Adrenal gland (tissue), 12 donors: Measurements from ENCODE around the gene SIRT3. TPM values are rescaled to one million over a fixed set of nuclear protein-coding genes. Genes with fewer than 3 reads are reported as not detected.
"Not testable (repeated sequence)": the region's sequence is repeated elsewhere in the genome, so short reads cannot be mapped to it uniquely, and the experiment has no call there.

Source experiments
- DNase-seq, 7 donors: peaks; one replicate each; pipeline ENCODE4 v3.0.0-alpha.2; 2019 to 2020
- H3K27ac ChIP-seq, 5 donors: fragments of 200-600 bp; sonication (generic) in 4 of 5; 1 replicate in 3 of 5; 2 replicates in 2 of 5; pipeline versions ENCODE4 v1.5.1 to v1.8.0; 2016 to 2020; ENCODE audit warnings: mild to moderate bottlenecking in 1 of 5
- H3K27me3 ChIP-seq: fragments of 200-600 bp; 2 replicates; pipeline ENCODE4 v1.8.0; 2021
- H3K36me3 ChIP-seq, 2 donors: fragments of 200-600 bp; replicated peaks in 1 of 2; 1 replicate in 1 of 2; 2 replicates in 1 of 2; pipeline versions ENCODE4 v1.5.1 to v1.8.0; 2018 to 2022
- H3K4me1 ChIP-seq, 2 donors: fragments of 200-600 bp; replicated peaks in 1 of 2; 1 replicate in 1 of 2; 2 replicates in 1 of 2; pipeline versions ENCODE4 v1.5.1 to v1.8.0; 2018 to 2021
- H3K4me3 ChIP-seq, 4 donors: fragments of 200-600 bp; sonication (generic) in 3 of 4; one replicate each; pipeline ENCODE4 v1.5.1; 2016 to 2018
- H3K9me3 ChIP-seq, 3 donors: fragments of 200-600 bp; sonication (generic) in 1 of 3; replicated peaks in 1 of 3; 1 replicate in 2 of 3; 2 replicates in 1 of 3; pipeline versions ENCODE4 v1.5.1 to v1.8.0; 2016 to 2021
- CTCF ChIP-seq, 6 experiments: fragments of 450-650 bp in 4 of 6; fragments of 200-600 bp in 2 of 6; sonication (generic) in 1 of 6; IDR thresholded peaks; 1 replicate in 5 of 6; 2 replicates in 1 of 6; pipeline versions ENCODE4 v1.5.1 to v1.8.0; 2016 to 2021; ENCODE audit warnings: antibody characterized with exemption in 6 of 6, mild to moderate bottlenecking in 2 of 6, moderate library complexity in 1 of 6
- WGBS, 4 donors: extraction: QIAGEN DNeasy Blood & Tissue Kit in 2 of 4; methylation state at CpG; one replicate each; pipeline versions ENCODE4 v1.1.5 to v1.1.7; 2013 to 2017; 5-methylcytosine and 5-hydroxymethylcytosine counted together
- intact Hi-C, 2 donors: fragments of 100-400 bp; cut with DNase I; formaldehyde crosslinking; loops; one replicate each; pipeline versions ENCODE4 v1.14.1 to v1.15.0; 2022 to 2023
- polyA plus RNA-seq, 3 donors: library from polyadenylated mRNA; stranded (reverse); fragments of 200-250 nt in 2 of 3; fragments of 350-450 nt in 1 of 3; fragmentation: Illumina TruSeq in 1 of 3; extraction: RNeasy Lipid Tissue Mini Kit (QIAGEN cat#74804) in 1 of 3; gene quantifications; one replicate each; pipeline ENCODE4 v1.2.3, GENCODE V29; 2013 to 2014
- total RNA-seq, 9 donors: library from RNA; depleted of rRNA in 4 of 9; stranded (reverse); fragments of >200 nt in 4 of 9; fragments of 120-200 nt in 1 of 9; fragmentation: NEBNext Ultra II Directional in 1 of 9; extraction: Animal tissue kit (Norgen Biotek cat#: 25700) in 1 of 9; gene quantifications; one replicate each; pipeline versions ENCODE4 v1.1.0 to v1.2.4, GENCODE V29; 2013 to 2023
- donor health status: healthy with polysubstance abuse.
- donor health status: Bipolar disorder and iron deficiency.
- donor health status: DM: yes; HTN: yes; CAD: no.
- donor health status: DM: no; HTN: no; CAD: no.
- donor health status: DM: no; HTN: no; CAD: no.
- donor health status: DM: yes; HTN: yes; CAD: no.

SIRT3 gene
- total and polyA plus RNA-seq, 12 donors: 13.8 to 30.6 (median 23.7) TPM

- TF ChIP-seq CTCF (IDR thresholded peaks at IDR 0.05): peak in 1 of 6 experiments; percentile 39
- intact Hi-C loops, H3K27ac ChIP-seq, H3K36me3 ChIP-seq, H3K27me3 ChIP-seq, H3K4me1 ChIP-seq, H3K4me3 ChIP-seq, H3K9me3 ChIP-seq, DNase-seq: not testable (repeated sequence)
- WGBS, 4 donors: 0% methylated on average over 1 of the region's 13 CpGs; no CpG with 5 or more reads in 1 of the 4 donors
Observed at GRCh38 chr11:180242-180641, 55.9 kb downstream of the SIRT3 start.

Other genes starting within 250 kb of the SIRT3 start
- not detected for gene SCGB1C1, start 43.3 kb downstream of the SIRT3 start, total RNA-seq
- gene SCGB1C1, start 43.3 kb downstream of the SIRT3 start, polyA plus RNA-seq: not detected
- 10 to 100 TPM; 16.2 to 89.7 (median 50.8) TPM for gene BET1L, start 28.9 kb downstream of the SIRT3 start, total RNA-seq
- gene BET1L, start 28.9 kb downstream of the SIRT3 start, polyA plus RNA-seq: 10 to 100 TPM; 23.6 to 76.3 (median 26.9) TPM
- 100 to 1,000 TPM in 1 of 9 donors, 10 to 100 TPM in 8; 66.7 to 105 (median 82.0) TPM for gene RIC8A, start 28.6 kb downstream of the SIRT3 start, total RNA-seq
- gene RIC8A, start 28.6 kb downstream of the SIRT3 start, polyA plus RNA-seq: 10 to 100 TPM; 60.9 to 83.6 (median 64.5) TPM
- gene PSMD13, start 634 bp upstream of the SIRT3 start, total RNA-seq: 100 to 1,000 TPM in 2 of 9 donors, 10 to 100 TPM in 7; 62.2 to 165 (median 86.4) TPM
- gene PSMD13, start 634 bp upstream of the SIRT3 start, polyA plus RNA-seq: 100 to 1,000 TPM; 113 to 174 (median 146) TPM
- under 1 TPM in 6 of 9 donors, not detected in 3; 0.14 to 0.69 (median 0.24) TPM for gene NLRP6, start 42.1 kb upstream of the SIRT3 start, total RNA-seq
- under 1 TPM in 1 of 3 donors, not detected in 2; 0.16 TPM for gene NLRP6, start 42.1 kb upstream of the SIRT3 start, polyA plus RNA-seq
- 1 to 10 TPM; 1.2 to 9.8 (median 7.1) TPM for gene PGGHG, start 52.8 kb upstream of the SIRT3 start, total RNA-seq
- 10 to 100 TPM in 2 of 3 donors, under 1 TPM in 1; 0.55 to 77.2 (median 29.4) TPM for gene PGGHG, start 52.8 kb upstream of the SIRT3 start, polyA plus RNA-seq
- gene IFITM5, start 63.2 kb upstream of the SIRT3 start, total RNA-seq: not detected
- gene IFITM5, start 63.2 kb upstream of the SIRT3 start, polyA plus RNA-seq: not detected
- gene IFITM2, start 71.5 kb upstream of the SIRT3 start, total RNA-seq: 100 to 1,000 TPM in 7 of 9 donors, 10 to 100 TPM in 2; 30.7 to 269 (median 155) TPM
- 100 to 1,000 TPM; 290 to 835 (median 443) TPM for gene IFITM2, start 71.5 kb upstream of the SIRT3 start, polyA plus RNA-seq
- 100 to 1,000 TPM in 3 of 9 donors, 10 to 100 TPM in 6; 12.1 to 238 (median 84.5) TPM for gene IFITM1, start 77.7 kb upstream of the SIRT3 start, total RNA-seq
- gene IFITM1, start 77.7 kb upstream of the SIRT3 start, polyA plus RNA-seq: 100 to 1,000 TPM in 2 of 3 donors, 10 to 100 TPM in 1; 84.6 to 360 (median 139) TPM
- gene IFITM3, start 84.5 kb upstream of the SIRT3 start, total RNA-seq: 100 to 1,000 TPM in 8 of 9 donors, 10 to 100 TPM in 1; 80.5 to 946 (median 291) TPM
- 1,000 to 10,000 TPM in 1 of 3 donors, 100 to 1,000 TPM in 2; 454 to 1,592 (median 502) TPM for gene IFITM3, start 84.5 kb upstream of the SIRT3 start, polyA plus RNA-seq
- 1 to 10 TPM in 4 of 9 donors, under 1 TPM in 3, not detected in 2; 0.29 to 4.6 (median 1.1) TPM for gene B4GALNT4, start 133.2 kb upstream of the SIRT3 start, total RNA-seq
- gene B4GALNT4, start 133.2 kb upstream of the SIRT3 start, polyA plus RNA-seq: 10 to 100 TPM in 1 of 3 donors, 1 to 10 TPM in 1, under 1 TPM in 1; 0.15 to 30.3 (median 9.1) TPM
- under 1 TPM in 3 of 9 donors, not detected in 6; 0.45 to 0.65 (median 0.65) TPM for gene PKP3, start 157.9 kb upstream of the SIRT3 start, total RNA-seq
- gene PKP3, start 157.9 kb upstream of the SIRT3 start, polyA plus RNA-seq: under 1 TPM in 1 of 3 donors, not detected in 2; 0.37 TPM
- gene SIGIRR, start 178.7 kb upstream of the SIRT3 start, total RNA-seq: 10 to 100 TPM in 7 of 9 donors, 1 to 10 TPM in 2; 5.7 to 70.0 (median 21.1) TPM
- 100 to 1,000 TPM in 1 of 3 donors, 10 to 100 TPM in 1, 1 to 10 TPM in 1; 2.7 to 111 (median 80.4) TPM for gene SIGIRR, start 178.7 kb upstream of the SIRT3 start, polyA plus RNA-seq
- gene ANO9, start 205.7 kb upstream of the SIRT3 start, total RNA-seq: 1 to 10 TPM in 1 of 9 donors, under 1 TPM in 3, not detected in 5; 0.52 to 2.2 (median 0.79) TPM
- 1 to 10 TPM in 2 of 3 donors, under 1 TPM in 1; 0.07 to 2.9 (median 1.2) TPM for gene ANO9, start 205.7 kb upstream of the SIRT3 start, polyA plus RNA-seq
- gene PTDSS2, start 213.9 kb upstream of the SIRT3 start, total RNA-seq: 10 to 100 TPM; 20.7 to 85.9 (median 41.4) TPM
- 100 to 1,000 TPM in 1 of 3 donors, 10 to 100 TPM in 2; 11.0 to 109 (median 53.7) TPM for gene PTDSS2, start 213.9 kb upstream of the SIRT3 start, polyA plus RNA-seq